KMS-11 (cell line): ENCODE measurements around the gene AOPEP.

ENCODE experiments used
- H2AFZ ChIP-seq: fragments of 200-600 bp; sonication (generic); 2 replicates; pipeline ENCODE4 v1.6.1; 2016; ENCODE audit warnings: antibody characterized with exemption, mixed run types, low read depth
- H3K27ac ChIP-seq: fragments of 200-600 bp; sonication (generic); 2 replicates; pipeline ENCODE4 v1.6.1; 2016; ENCODE audit warnings: mild to moderate bottlenecking, mixed run types
- H3K27me3 ChIP-seq: fragments of 200-600 bp; sonication (generic); 2 replicates; pipeline ENCODE4 v1.6.1; 2017; ENCODE audit warnings: mild to moderate bottlenecking, low read depth, mixed run types, moderate library complexity; ENCODE audit not compliant: insufficient read depth
- H3K36me3 ChIP-seq: fragments of 200-600 bp; sonication (generic); 2 replicates; pipeline ENCODE4 v1.6.1; 2017; ENCODE audit warnings: mild to moderate bottlenecking, mixed run types; ENCODE audit not compliant: insufficient read depth
- H3K4me1 ChIP-seq: fragments of 200-600 bp; sonication (generic); 2 replicates; pipeline ENCODE4 v1.6.1; 2016; ENCODE audit warnings: mild to moderate bottlenecking, low read depth, mixed run types; ENCODE audit not compliant: poor library complexity, severe bottlenecking
- H3K4me2 ChIP-seq: fragments of 200-600 bp; sonication (generic); 2 replicates; pipeline ENCODE4 v1.7.0; 2016; ENCODE audit warnings: mild to moderate bottlenecking, mixed run types
- H3K4me3 ChIP-seq: fragments of 200-600 bp; sonication (generic); IDR thresholded peaks from 2 replicates; pipeline ENCODE4 v1.6.1; 2017; ENCODE audit warnings: low read depth, low read length, mixed read lengths; ENCODE audit not compliant: insufficient read depth
- H3K79me2 ChIP-seq: fragments of 200-600 bp; sonication (generic); 2 replicates; pipeline ENCODE4 v1.6.1; 2016; ENCODE audit warnings: low read depth, mixed run types; ENCODE audit not compliant: insufficient read depth
- H3K9ac ChIP-seq: fragments of 200-600 bp; sonication (generic); 2 replicates; pipeline ENCODE4 v1.6.1; 2016; ENCODE audit warnings: mild to moderate bottlenecking, mixed run types
- H4K20me1 ChIP-seq: fragments of 200-600 bp; sonication (generic); 2 replicates; pipeline ENCODE4 v1.6.1; 2016; ENCODE audit warnings: mild to moderate bottlenecking, mixed run types; ENCODE audit not compliant: insufficient read depth
- TF ChIP-seq, protein P1 (sequence below): fragments of 200-600 bp; sonication (generic); conservative IDR thresholded peaks from 2 replicates; pipeline ENCODE4 v1.6.1; 2017; ENCODE audit warnings: low read depth, mild to moderate bottlenecking, antibody characterized with exemption, low read length, moderate library complexity, mixed read lengths

AOPEP gene

DNA sequence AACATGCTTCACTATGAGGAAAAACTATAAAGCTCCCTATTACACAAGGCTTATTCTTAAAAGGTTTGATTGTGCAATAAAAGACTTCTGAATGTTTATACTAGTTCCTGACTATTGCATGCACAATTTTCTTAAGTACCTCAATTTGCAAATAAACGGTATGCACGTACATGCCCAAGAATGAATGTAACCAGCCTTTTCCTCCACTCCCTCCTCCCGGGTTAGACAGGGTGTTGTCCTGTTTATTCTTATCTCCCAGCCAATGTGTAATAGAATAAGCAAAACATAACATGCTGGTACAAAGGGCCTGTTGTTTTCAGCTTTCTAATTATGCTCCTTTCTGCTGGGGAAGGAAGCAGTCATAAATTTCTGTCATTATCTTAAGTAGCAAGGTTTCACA lies 79.1 kb downstream of the AOPEP start:
- H2AFZ ChIP-seq = no peak overlapping the region
- no peaks in the 10 kb centered on the region for H4K20me1 ChIP-seq
- no peaks in the 10 kb centered on the region for H3K79me2 ChIP-seq
- H3K27me3 ChIP-seq = no peaks in the 10 kb centered on the region
- TF ChIP-seq, protein P1, sequence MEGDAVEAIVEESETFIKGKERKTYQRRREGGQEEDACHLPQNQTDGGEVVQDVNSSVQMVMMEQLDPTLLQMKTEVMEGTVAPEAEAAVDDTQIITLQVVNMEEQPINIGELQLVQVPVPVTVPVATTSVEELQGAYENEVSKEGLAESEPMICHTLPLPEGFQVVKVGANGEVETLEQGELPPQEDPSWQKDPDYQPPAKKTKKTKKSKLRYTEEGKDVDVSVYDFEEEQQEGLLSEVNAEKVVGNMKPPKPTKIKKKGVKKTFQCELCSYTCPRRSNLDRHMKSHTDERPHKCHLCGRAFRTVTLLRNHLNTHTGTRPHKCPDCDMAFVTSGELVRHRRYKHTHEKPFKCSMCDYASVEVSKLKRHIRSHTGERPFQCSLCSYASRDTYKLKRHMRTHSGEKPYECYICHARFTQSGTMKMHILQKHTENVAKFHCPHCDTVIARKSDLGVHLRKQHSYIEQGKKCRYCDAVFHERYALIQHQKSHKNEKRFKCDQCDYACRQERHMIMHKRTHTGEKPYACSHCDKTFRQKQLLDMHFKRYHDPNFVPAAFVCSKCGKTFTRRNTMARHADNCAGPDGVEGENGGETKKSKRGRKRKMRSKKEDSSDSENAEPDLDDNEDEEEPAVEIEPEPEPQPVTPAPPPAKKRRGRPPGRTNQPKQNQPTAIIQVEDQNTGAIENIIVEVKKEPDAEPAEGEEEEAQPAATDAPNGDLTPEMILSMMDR = no peak
- no peak overlapping the region for H3K4me2 ChIP-seq
- H3K36me3 ChIP-seq = no peaks in the 10 kb centered on the region
- H3K9ac ChIP-seq = no peak overlapping the region
- no peak overlapping the region for H3K27ac ChIP-seq
- no peak overlapping the region for H3K4me3 ChIP-seq
- H3K4me1 ChIP-seq = peaks cover 4% of the 10 kb centered on the region

DNA sequence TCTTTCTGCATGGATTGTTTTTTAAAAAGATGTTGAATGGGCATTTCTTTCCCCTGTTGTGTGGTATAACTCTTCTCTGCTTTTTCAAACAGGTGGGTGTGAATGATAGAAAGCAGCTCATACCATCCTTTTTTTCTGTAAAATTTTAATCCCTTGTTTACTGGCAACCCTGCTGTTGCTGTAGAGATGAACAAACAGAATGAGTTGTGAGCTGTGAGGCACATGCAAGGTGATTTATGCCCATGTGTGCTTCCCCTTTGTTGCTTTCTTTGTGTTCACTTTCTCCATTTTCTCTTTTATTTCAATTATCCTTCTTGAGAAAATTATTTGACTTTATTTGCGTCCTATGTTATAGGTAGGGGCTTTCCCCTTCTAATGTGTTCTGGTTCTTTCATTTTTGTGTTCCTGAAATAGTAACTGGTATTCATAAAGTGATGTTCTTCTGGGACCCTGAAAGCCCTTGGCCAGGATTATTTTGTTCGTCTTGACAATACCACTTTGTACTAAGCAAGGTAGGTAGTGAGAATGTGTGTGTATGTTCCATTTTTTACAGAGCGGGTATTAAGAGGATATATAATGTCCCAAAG lies 79.9 kb downstream of the AOPEP start:
- TF ChIP-seq, protein P1 = no peak
- no peaks in the 10 kb centered on the region for H4K20me1 ChIP-seq
- no peak overlapping the region for H3K9ac ChIP-seq
- H3K27me3 ChIP-seq = no peaks in the 10 kb centered on the region
- H3K4me1 ChIP-seq = peaks cover 4% of the 10 kb centered on the region
- H3K36me3 ChIP-seq = no peaks in the 10 kb centered on the region
- no peak overlapping the region for H3K27ac ChIP-seq
- H3K4me3 ChIP-seq = no peak overlapping the region
- no peak overlapping the region for H3K4me2 ChIP-seq
- no peaks in the 10 kb centered on the region for H3K79me2 ChIP-seq
- H2AFZ ChIP-seq = no peak overlapping the region

DNA sequence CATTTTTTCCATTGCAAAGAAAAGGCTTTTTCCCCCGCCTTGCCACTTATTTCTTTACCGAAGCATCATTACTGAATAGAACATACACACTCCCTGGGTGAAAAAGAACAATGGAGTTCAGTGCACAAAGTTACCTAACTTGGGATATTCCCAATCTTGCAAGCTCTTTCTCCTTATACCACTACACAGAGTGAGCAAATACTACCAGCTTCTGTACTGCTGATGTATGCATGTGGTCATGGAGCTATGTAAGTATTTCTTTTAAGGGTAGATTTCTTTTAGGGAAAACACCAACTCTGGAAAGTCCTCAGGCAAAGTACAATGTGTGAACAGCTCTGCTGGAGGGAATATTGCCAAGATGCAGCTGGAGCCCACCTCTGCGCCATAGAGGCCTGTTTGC lies 81.1 kb downstream of the AOPEP start:
- TF ChIP-seq, protein P1 = no peak
- Histone ChIP-seq H3K4me2 (no peak overlapping the region), H4K20me1 (no peaks in the 10 kb centered on the region), H2AFZ (no peak overlapping the region), H3K36me3 (no peaks in the 10 kb centered on the region), H3K27ac (no peak overlapping the region), H3K4me3 (no peak overlapping the region), H3K27me3 (no peaks in the 10 kb centered on the region), H3K4me1 (peaks cover 4% of the 10 kb centered on the region), H3K9ac (no peak overlapping the region), H3K79me2 (no peaks in the 10 kb centered on the region)

DNA sequence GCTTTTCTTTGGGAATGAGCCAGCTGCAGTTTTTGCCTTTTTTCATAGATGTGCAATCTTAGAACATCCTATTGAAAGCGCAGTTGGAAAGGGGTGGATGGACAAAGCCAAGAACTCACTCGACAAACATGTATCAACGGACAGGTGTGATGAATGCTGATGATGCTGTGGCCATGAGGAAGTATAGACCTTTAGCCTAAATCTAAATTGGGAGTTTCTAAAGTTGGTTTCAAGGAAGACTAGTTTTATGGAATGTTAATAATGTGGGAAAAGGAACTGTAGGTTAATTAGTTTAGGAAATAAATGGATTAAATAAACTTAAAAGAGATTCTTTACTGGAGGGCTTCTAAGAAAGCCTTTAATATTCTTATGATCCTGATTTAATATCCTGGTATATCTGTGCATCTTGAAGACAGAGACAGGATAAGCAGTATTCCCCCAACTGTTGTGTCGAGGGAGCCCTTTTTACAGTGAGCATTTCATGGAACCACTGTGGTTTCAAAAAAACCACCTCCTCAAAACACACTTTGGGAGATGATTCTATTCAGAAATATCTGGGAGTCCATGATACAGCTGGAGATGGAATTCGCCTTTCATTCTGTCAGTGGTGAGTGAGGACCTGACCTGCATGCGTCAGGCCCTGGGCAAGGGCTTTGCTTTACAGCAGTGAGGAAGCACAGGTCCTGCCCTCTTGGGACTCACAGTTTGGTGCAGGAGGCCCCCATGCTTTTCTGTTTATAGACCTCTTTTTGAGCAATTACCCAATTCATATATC lies 82.6 kb downstream of the AOPEP start:
- Histone ChIP-seq H3K4me3 (no peak overlapping the region), H3K4me2 (no peak overlapping the region), H3K36me3 (no peaks in the 10 kb centered on the region), H2AFZ (no peak overlapping the region), H3K4me1 (no peaks in the 10 kb centered on the region), H3K27me3 (no peaks in the 10 kb centered on the region), H3K79me2 (no peaks in the 10 kb centered on the region), H4K20me1 (no peaks in the 10 kb centered on the region), H3K9ac (no peak overlapping the region), H3K27ac (no peak overlapping the region)
- TF ChIP-seq, protein P1 = no peak
